Measurements from ENCODE around the gene LYPD6.

The LYPD6 gene

GRCh38 chr2:149394864-149395263 is 64.5 kb downstream of the LYPD6 start:
- WGBS (ENCODE audit: insufficient coverage, insufficient read length) = no CpG with 5 or more reads among the region's 2 CpGs
- Histone ChIP-seq H3K9me3 (ENCODE audit: control insufficient read depth, insufficient read depth, low read length) (no peaks in the 10 kb centered on the region), H3K4me3 (ENCODE audit: low read length) (no peak overlapping the region), H3K27me3 (ENCODE audit: control insufficient read depth, insufficient read depth, low read length) (no peaks in the 10 kb centered on the region; the same call in 1 of the 2 replicates), H3K36me3 (ENCODE audit: control insufficient read depth, insufficient read depth, low read length) (no peaks in the 10 kb centered on the region), H3K27ac (ENCODE audit: low read length) (no peak overlapping the region), H3K4me1 (ENCODE audit: control insufficient read depth, insufficient read depth, low read length) (peaks cover 2% of the 10 kb centered on the region; the same call in 1 of the 2 replicates)
- DNase-seq (ENCODE audit: low read depth, low spot score) = no peak

GRCh38 chr2:149399934-149400615 is 69.7 kb downstream of the LYPD6 start:
- Histone ChIP-seq H3K27ac (ENCODE audit: low read length) (no peak overlapping the region), H3K4me1 (ENCODE audit: control insufficient read depth, insufficient read depth, low read length) (no peaks in the 10 kb centered on the region), H3K4me3 (ENCODE audit: low read length) (no peak overlapping the region), H3K9me3 (ENCODE audit: control insufficient read depth, insufficient read depth, low read length) (no peaks in the 10 kb centered on the region), H3K27me3 (ENCODE audit: control insufficient read depth, insufficient read depth, low read length) (no peaks in the 10 kb centered on the region; the same call in 1 of the 2 replicates), H3K36me3 (ENCODE audit: control insufficient read depth, insufficient read depth, low read length) (no peaks in the 10 kb centered on the region)
- no peak for DNase-seq (ENCODE audit: low read depth, low spot score)
- WGBS (ENCODE audit: insufficient coverage, insufficient read length) = no CpG with 5 or more reads among the region's 13 CpGs

- no peak overlapping the region for H3K27ac ChIP-seq (ENCODE audit: low read length)
- H3K36me3 ChIP-seq (ENCODE audit: control insufficient read depth, insufficient read depth, low read length) = no peaks in the 10 kb centered on the region
- H3K4me3 ChIP-seq (ENCODE audit: low read length) = no peak overlapping the region
- H3K4me1 ChIP-seq (ENCODE audit: control insufficient read depth, insufficient read depth, low read length) = no peaks in the 10 kb centered on the region
- no peaks in the 10 kb centered on the region for H3K9me3 ChIP-seq (ENCODE audit: control insufficient read depth, insufficient read depth, low read length)
- no peak for DNase-seq (ENCODE audit: low read depth, low spot score)
- no CpG with 5 or more reads among the region's 2 CpGs for WGBS (ENCODE audit: insufficient coverage, insufficient read length)
- no peaks in the 10 kb centered on the region; the same call in 1 of the 2 replicates for H3K27me3 ChIP-seq (ENCODE audit: control insufficient read depth, insufficient read depth, low read length)
Measured at GRCh38 chr2:149400997-149401396, 70.6 kb downstream of the LYPD6 start.

GRCh38 chr2:149409506-149409905 is 79.1 kb downstream of the LYPD6 start:
- WGBS (ENCODE audit: insufficient coverage, insufficient read length) = no CpG with 5 or more reads among the region's 3 CpGs
- Histone ChIP-seq H3K9me3 (ENCODE audit: control insufficient read depth, insufficient read depth, low read length) (no peaks in the 10 kb centered on the region), H3K36me3 (ENCODE audit: control insufficient read depth, insufficient read depth, low read length) (no peaks in the 10 kb centered on the region), H3K27ac (ENCODE audit: low read length) (no peak overlapping the region), H3K27me3 (ENCODE audit: control insufficient read depth, insufficient read depth, low read length) (no peaks in the 10 kb centered on the region), H3K4me3 (ENCODE audit: low read length) (no peak overlapping the region), H3K4me1 (ENCODE audit: control insufficient read depth, insufficient read depth, low read length) (peaks cover 1% of the 10 kb centered on the region; the same call in 1 of the 2 replicates)
- DNase-seq (ENCODE audit: low read depth, low spot score) = no peak

GRCh38 chr2:149410701-149411484 is 80.5 kb downstream of the LYPD6 start:
- H3K4me3 ChIP-seq (ENCODE audit: low read length) = no peak overlapping the region
- no peak overlapping the region for H3K27ac ChIP-seq (ENCODE audit: low read length)
- no peaks in the 10 kb centered on the region for H3K27me3 ChIP-seq (ENCODE audit: control insufficient read depth, insufficient read depth, low read length)
- DNase-seq (ENCODE audit: low read depth, low spot score) = no peak
- no CpG with 5 or more reads among the region's 6 CpGs for WGBS (ENCODE audit: insufficient coverage, insufficient read length)
- H3K4me1 ChIP-seq (ENCODE audit: control insufficient read depth, insufficient read depth, low read length) = peaks cover 1% of the 10 kb centered on the region; the same call in 1 of the 2 replicates
- H3K36me3 ChIP-seq (ENCODE audit: control insufficient read depth, insufficient read depth, low read length) = no peaks in the 10 kb centered on the region
- H3K9me3 ChIP-seq (ENCODE audit: control insufficient read depth, insufficient read depth, low read length) = no peaks in the 10 kb centered on the region

GRCh38 chr2:149413487-149413886 is 83.1 kb downstream of the LYPD6 start:
- Histone ChIP-seq H3K27ac (ENCODE audit: low read length) (no peak overlapping the region), H3K4me1 (ENCODE audit: control insufficient read depth, insufficient read depth, low read length) (peaks cover 1% of the 10 kb centered on the region; the same call in 1 of the 2 replicates), H3K27me3 (ENCODE audit: control insufficient read depth, insufficient read depth, low read length) (no peaks in the 10 kb centered on the region), H3K9me3 (ENCODE audit: control insufficient read depth, insufficient read depth, low read length) (no peaks in the 10 kb centered on the region), H3K36me3 (ENCODE audit: control insufficient read depth, insufficient read depth, low read length) (no peaks in the 10 kb centered on the region), H3K4me3 (ENCODE audit: low read length) (no peak overlapping the region)
- no peak for DNase-seq (ENCODE audit: low read depth, low spot score)
- WGBS (ENCODE audit: insufficient coverage, insufficient read length) = no CpG with 5 or more reads among the region's 2 CpGs

- DNase-seq (ENCODE audit: low read depth, low spot score) = no peak
Measured at GRCh38 chr2:149415086-149415485, 84.7 kb downstream of the LYPD6 start.

GRCh38 chr2:149418065-149418464 is 87.7 kb downstream of the LYPD6 start:
- no peak overlapping the region for H3K4me3 ChIP-seq (ENCODE audit: low read length)
- no peak overlapping the region for H3K27ac ChIP-seq (ENCODE audit: low read length)
- H3K27me3 ChIP-seq (ENCODE audit: control insufficient read depth, insufficient read depth, low read length) = no peaks in the 10 kb centered on the region
- no peaks in the 10 kb centered on the region for H3K9me3 ChIP-seq (ENCODE audit: control insufficient read depth, insufficient read depth, low read length)
- no peak for DNase-seq (ENCODE audit: low read depth, low spot score)
- no CpG with 5 or more reads among the region's 5 CpGs for WGBS (ENCODE audit: insufficient coverage, insufficient read length)
- H3K36me3 ChIP-seq (ENCODE audit: control insufficient read depth, insufficient read depth, low read length) = no peaks in the 10 kb centered on the region
- peaks cover 6% of the 10 kb centered on the region for H3K4me1 ChIP-seq (ENCODE audit: control insufficient read depth, insufficient read depth, low read length)

More at GRCh38 chr2:149415086-149415485, 84.7 kb downstream of the LYPD6 start:
- H3K36me3 ChIP-seq (ENCODE audit: control insufficient read depth, insufficient read depth, low read length) = no peaks in the 10 kb centered on the region
- no peaks in the 10 kb centered on the region for H3K27me3 ChIP-seq (ENCODE audit: control insufficient read depth, insufficient read depth, low read length)
- WGBS (ENCODE audit: insufficient coverage, insufficient read length) = no CpG with 5 or more reads among the region's 1 CpG
- no peak overlapping the region for H3K4me3 ChIP-seq (ENCODE audit: low read length)
- no peak overlapping the region for H3K27ac ChIP-seq (ENCODE audit: low read length)
- no peaks in the 10 kb centered on the region for H3K9me3 ChIP-seq (ENCODE audit: control insufficient read depth, insufficient read depth, low read length)
- peaks cover 3% of the 10 kb centered on the region; the same call in 1 of the 2 replicates for H3K4me1 ChIP-seq (ENCODE audit: control insufficient read depth, insufficient read depth, low read length)

GRCh38 chr2:149420053-149420963 is 89.9 kb downstream of the LYPD6 start:
- H3K27ac ChIP-seq (ENCODE audit: low read length) = no peak overlapping the region
- no peak for DNase-seq (ENCODE audit: low read depth, low spot score)
- no peak overlapping the region for H3K4me3 ChIP-seq (ENCODE audit: low read length)
- no peaks in the 10 kb centered on the region for H3K27me3 ChIP-seq (ENCODE audit: control insufficient read depth, insufficient read depth, low read length)
- no peaks in the 10 kb centered on the region for H3K36me3 ChIP-seq (ENCODE audit: control insufficient read depth, insufficient read depth, low read length)
- H3K4me1 ChIP-seq (ENCODE audit: control insufficient read depth, insufficient read depth, low read length) = peaks cover 6% of the 10 kb centered on the region
- H3K9me3 ChIP-seq (ENCODE audit: control insufficient read depth, insufficient read depth, low read length) = no peaks in the 10 kb centered on the region
- WGBS (ENCODE audit: insufficient coverage, insufficient read length) = no CpG with 5 or more reads among the region's 13 CpGs

GRCh38 chr2:149421791-149422190 is 91.4 kb downstream of the LYPD6 start:
- H3K9me3 ChIP-seq (ENCODE audit: control insufficient read depth, insufficient read depth, low read length) = no peaks in the 10 kb centered on the region
- H3K27me3 ChIP-seq (ENCODE audit: control insufficient read depth, insufficient read depth, low read length) = no peaks in the 10 kb centered on the region
- H3K36me3 ChIP-seq (ENCODE audit: control insufficient read depth, insufficient read depth, low read length) = no peaks in the 10 kb centered on the region
- no peak for DNase-seq (ENCODE audit: low read depth, low spot score)
- no peak overlapping the region for H3K4me3 ChIP-seq (ENCODE audit: low read length)
- H3K27ac ChIP-seq (ENCODE audit: low read length) = no peak overlapping the region
- WGBS (ENCODE audit: insufficient coverage, insufficient read length) = no CpG with 5 or more reads among the region's 4 CpGs
- peaks cover 6% of the 10 kb centered on the region for H3K4me1 ChIP-seq (ENCODE audit: control insufficient read depth, insufficient read depth, low read length)
